H1 (cell line): ENCODE measurements around the gene TXNL4B. TPM values are rescaled to one million over a fixed set of nuclear protein-coding genes. Genes with fewer than 3 reads are reported as not detected.

ENCODE experiments used
- CTCF ChIA-PET: fragments of 300-600 bp; sonication (Branson Sonifier 250); formaldehyde crosslinking; loops from one replicate; lab custom pipeline; 2021; ENCODE audit not compliant: partially characterized antibody; lab: Charles Lee
- POLR2A ChIA-PET: fragments of 300-600 bp; sonication (Branson Sonifier 250); formaldehyde crosslinking; loops from one replicate; lab custom pipeline; 2021; ENCODE audit warnings: inconsistent platforms; ENCODE audit not compliant: partially characterized antibody; lab: Charles Lee
- DNase-seq, 2 experiments: peaks; one replicate each; pipeline versions ENCODE4 v3.0.0 to v3.0.0-alpha.2; 2010 to 2022; ENCODE audit warnings: low spot score in 2 of 2, low read depth in 1 of 2, mixed read lengths in 1 of 2
- FAIRE-seq: peaks from 2 replicates; lab custom pipeline; 2011; peaks lifted over from hg19 to GRCh38; lab: Jason Lieb, UNC
- H2AFZ ChIP-seq: 2 replicates; pipeline ENCODE4 v1.8.1; 2012; ENCODE audit warnings: low read length, inconsistent platforms
- H2AK5ac ChIP-seq: 2 replicates; pipeline ENCODE4 v1.6.1; 2013; ENCODE audit warnings: low read depth, low read length
- H2BK120ac ChIP-seq: replicated peaks from 2 replicates; pipeline ENCODE3; 2013; ENCODE audit warnings: low read depth, low read length, inconsistent platforms
- H2BK12ac ChIP-seq: 2 replicates; pipeline ENCODE4 v1.6.1; 2013; ENCODE audit warnings: low read depth, low read length
- H2BK15ac ChIP-seq: 2 replicates; pipeline ENCODE4 v1.6.1; 2013; ENCODE audit warnings: low read length
- H2BK20ac ChIP-seq: 2 replicates; pipeline ENCODE4 v1.6.1; 2013; ENCODE audit warnings: low read length
- H2BK5ac ChIP-seq: 2 replicates; pipeline ENCODE4 v1.6.1; 2013; ENCODE audit warnings: low read depth, low read length
- H3K14ac ChIP-seq: 2 replicates; pipeline ENCODE4 v1.6.1; 2013; ENCODE audit warnings: inconsistent platforms; ENCODE audit not compliant: insufficient read length
- H3K18ac ChIP-seq: 2 replicates; pipeline ENCODE4 v1.6.1; 2013; ENCODE audit warnings: low read length; ENCODE audit errors: extremely low read depth
- H3K23ac ChIP-seq: 2 replicates; pipeline ENCODE4 v1.6.1; 2013; ENCODE audit warnings: inconsistent platforms; ENCODE audit not compliant: insufficient read length
- H3K23me2 ChIP-seq: 2 replicates; pipeline ENCODE4 v1.6.1; 2013; ENCODE audit warnings: low read depth, low read length
- H3K27ac ChIP-seq: 2 replicates; pipeline ENCODE4 v1.6.1; 2011; ENCODE audit warnings: low read depth, low read length, inconsistent platforms
- H3K27me3 ChIP-seq, 4 experiments: replicated peaks in 1 of 4; 1 replicate in 1 of 4; 2 replicates in 3 of 4; pipeline versions ENCODE4 v1.6.1 to v1.8.1; 2011 to 2013; ENCODE audit warnings: low read length in 3 of 4, mild to moderate bottlenecking in 3 of 4, inconsistent platforms in 2 of 4, mixed read lengths in 2 of 4, moderate library complexity in 1 of 4; ENCODE audit not compliant: control insufficient read depth in 3 of 4, insufficient read depth in 3 of 4; ENCODE audit errors: extremely low read depth in 1 of 4
- H3K36me3 ChIP-seq, 4 experiments: 2 replicates each; pipeline versions ENCODE4 v1.6.1 to v1.8.1; 2011 to 2013; ENCODE audit warnings: mild to moderate bottlenecking in 4 of 4, low read length in 3 of 4, moderate library complexity in 2 of 4, control low read depth in 1 of 4, inconsistent platforms in 1 of 4; ENCODE audit not compliant: insufficient read depth in 4 of 4, control insufficient read depth in 2 of 4
- H3K4ac ChIP-seq: replicated peaks from 2 replicates; pipeline ENCODE3; 2013; ENCODE audit warnings: low read length, low read depth, mixed read lengths, inconsistent platforms; ENCODE audit not compliant: insufficient read length
- H3K4me1 ChIP-seq, 4 experiments: replicated peaks in 1 of 4; 1 replicate in 1 of 4; 2 replicates in 3 of 4; pipeline versions ENCODE4 v1.6.1 to v1.8.1; 2011 to 2013; ENCODE audit warnings: low read length in 3 of 4, inconsistent platforms in 2 of 4, mixed read lengths in 1 of 4; ENCODE audit not compliant: insufficient read depth in 4 of 4, control insufficient read depth in 3 of 4
- H3K4me2 ChIP-seq, 2 experiments: 2 replicates each; pipeline versions ENCODE4 v1.6.1 to v1.8.1; 2011 to 2013; ENCODE audit warnings: low read depth in 2 of 2, low read length in 2 of 2, control low read depth in 1 of 2, inconsistent platforms in 1 of 2, mild to moderate bottlenecking in 1 of 2; ENCODE audit not compliant: insufficient read depth in 1 of 2
- H3K4me3 ChIP-seq, 4 experiments: fragments of 200-600, 300-600 bp in 1 of 4; sonication (generic), shearing (Covaris generic), sonication (Bioruptor Twin) in 1 of 4; 2 replicates each; pipeline versions ENCODE4 v1.5.1 to v1.8.1; 2011 to 2016; ENCODE audit warnings: low read length in 4 of 4, low read depth in 3 of 4, control low read depth in 2 of 4, inconsistent platforms in 2 of 4, mild to moderate bottlenecking in 2 of 4, mixed read lengths in 1 of 4, moderate library complexity in 1 of 4; ENCODE audit not compliant: insufficient read depth in 2 of 4; ENCODE audit errors: extremely low read depth in 1 of 4
- H3K56ac ChIP-seq: replicated peaks from 2 replicates; pipeline ENCODE3; 2013; ENCODE audit warnings: low read depth, mild to moderate bottlenecking, mixed read lengths, low read length, inconsistent platforms; ENCODE audit not compliant: insufficient read length
- H3K79me1 ChIP-seq: 2 replicates; pipeline ENCODE4 v1.6.1; 2013; ENCODE audit warnings: low read depth, low read length, control low read depth
- H3K79me2 ChIP-seq, 2 experiments: 2 replicates each; pipeline versions ENCODE4 v1.6.1 to v1.8.1; 2012 to 2013; ENCODE audit warnings: low read length in 2 of 2, mild to moderate bottlenecking in 2 of 2, inconsistent platforms in 1 of 2; ENCODE audit not compliant: insufficient read depth in 2 of 2, control insufficient read depth in 1 of 2
- H3K9ac ChIP-seq, 4 experiments: replicated peaks in 1 of 4; 1 replicate in 1 of 4; 2 replicates in 3 of 4; pipeline versions ENCODE4 v1.6.1 to v1.8.1; 2011 to 2013; ENCODE audit warnings: low read depth in 3 of 4, low read length in 3 of 4, control low read depth in 2 of 4, mild to moderate bottlenecking in 2 of 4, moderate library complexity in 2 of 4, inconsistent platforms in 1 of 4; ENCODE audit errors: extremely low read depth in 1 of 4
- H3K9me3 ChIP-seq, 2 experiments: 2 replicates each; pipeline versions ENCODE4 v1.6.1 to v1.8.1; 2012 to 2013; ENCODE audit warnings: mild to moderate bottlenecking in 2 of 2, moderate library complexity in 2 of 2, control low read depth in 1 of 2, inconsistent platforms in 1 of 2, low read depth in 1 of 2, low read length in 1 of 2, mixed read lengths in 1 of 2; ENCODE audit not compliant: insufficient read depth in 2 of 2
- H4K20me1 ChIP-seq, 2 experiments: replicated peaks in 1 of 2; 2 replicates each; pipeline versions ENCODE3 to v1.8.1; 2011 to 2013; ENCODE audit warnings: inconsistent platforms in 2 of 2, low read length in 2 of 2, mild to moderate bottlenecking in 1 of 2; ENCODE audit not compliant: insufficient read depth in 2 of 2, control insufficient read depth in 1 of 2
- H4K5ac ChIP-seq: 2 replicates; pipeline ENCODE4 v1.6.1; 2013; ENCODE audit warnings: low read length, low read depth, mixed read lengths, inconsistent platforms; ENCODE audit not compliant: insufficient read length
- H4K8ac ChIP-seq: 2 replicates; pipeline ENCODE4 v1.8.0; 2013; ENCODE audit warnings: mild to moderate bottlenecking, moderate library complexity, low read length, inconsistent platforms; ENCODE audit not compliant: insufficient read depth; ENCODE audit errors: extremely low read depth
- H4K91ac ChIP-seq: replicated peaks from 2 replicates; pipeline ENCODE3; 2013; ENCODE audit warnings: low read length, mixed read lengths, inconsistent platforms; ENCODE audit not compliant: insufficient read length
- BRCA1 ChIP-seq: IDR thresholded peaks from 2 replicates; pipeline ENCODE4 v1.6.1; 2012; ENCODE audit warnings: low read depth, low read length, improper control_type of control experiment
- CHD1 ChIP-seq: IDR thresholded peaks from 2 replicates; pipeline ENCODE4 v1.6.1; 2012; ENCODE audit warnings: low read depth, low read length, improper control_type of control experiment
- CTBP2 ChIP-seq: IDR thresholded peaks from 2 replicates; pipeline ENCODE4 v1.7.0; 2011; ENCODE audit warnings: borderline replicate concordance, mild to moderate bottlenecking, moderate library complexity, mixed read lengths, low read length; ENCODE audit not compliant: insufficient read depth, insufficient read length
- GTF2F1 ChIP-seq: IDR thresholded peaks from 2 replicates; pipeline ENCODE4 v1.6.1; 2012; ENCODE audit warnings: low read depth, low read length, improper control_type of control experiment, borderline replicate concordance
- JUN ChIP-seq: IDR thresholded peaks from 2 replicates; pipeline ENCODE4 v1.6.1; 2011; ENCODE audit warnings: low read depth, mild to moderate bottlenecking, improper control_type of control experiment, low read length
- KDM4A ChIP-seq: IDR thresholded peaks from one replicate; pipeline ENCODE4 v1.7.1; 2012; ENCODE audit warnings: low read depth, mild to moderate bottlenecking, moderate library complexity, low read length, inconsistent platforms; ENCODE audit not compliant: severe bottlenecking
- MAFK ChIP-seq: IDR thresholded peaks from 2 replicates; pipeline ENCODE4 v1.6.1; 2012; ENCODE audit warnings: low read depth, mild to moderate bottlenecking, improper control_type of control experiment, low read length
- SIX5 ChIP-seq: IDR thresholded peaks from 2 replicates; pipeline ENCODE4 v1.6.1; 2011; ENCODE audit warnings: mild to moderate bottlenecking, low read depth, low read length
- SP1 ChIP-seq: IDR thresholded peaks from 2 replicates; pipeline ENCODE4 v1.6.1; 2011; ENCODE audit warnings: low read depth, low read length
- TAF7 ChIP-seq: optimal IDR thresholded peaks from 2 replicates; pipeline ENCODE3; 2011; ENCODE audit warnings: low read depth, mild to moderate bottlenecking, inconsistent platforms, low read length, moderate library complexity, borderline replicate concordance
- WGBS, 2 experiments: shearing (Covaris generic) in 1 of 2; methylation state at CpG; one replicate each; pipeline versions ENCODE4 v1.1.6 to v1.1.7; 2013 to 2015; ENCODE audit warnings: low lambda C conversion rate in 2 of 2, mixed read lengths in 2 of 2, inconsistent platforms in 1 of 2, low coverage in 1 of 2, missing lambda C conversion rate in 1 of 2; ENCODE audit not compliant: insufficient replicate concordance in 2 of 2, insufficient coverage in 1 of 2, insufficient read length in 1 of 2; ENCODE audit errors: extremely low coverage in 1 of 2, missing lambda C conversion rate in 1 of 2; 5-methylcytosine and 5-hydroxymethylcytosine counted together
- polyA plus RNA-seq, 7 experiments: library from polyadenylated mRNA; depleted of rRNA in 3 of 7; stranded (reverse) in 5 of 7; unstranded in 2 of 7; fragments of >200 nt in 5 of 7; fragments of 200-250 nt in 2 of 7; gene quantifications; 1 replicate in 5 of 7; 2 replicates in 1 of 7; 4 replicates in 1 of 7; pipeline versions ENCODE4 v1.2.1 to v1.2.3, GENCODE V29; 2011 to 2013; ENCODE audit warnings: missing spikeins in 2 of 7, mixed read lengths in 2 of 7
- total RNA-seq: library from RNA; stranded (reverse); fragmentation: NEBNext Ultra II Directional; extraction: Animal tissue kit (Norgen Biotek cat#: 25700); gene quantifications from 2 replicates; pipeline ENCODE4 v1.2.1, GENCODE V29; 2021

The TXNL4B gene
- total and polyA plus RNA-seq, 2 of the 8 experiments (the other 6 are each of a cell fraction or from before 2014, with no cell fraction given), result 6.7 to 10.6 TPM

DNA sequence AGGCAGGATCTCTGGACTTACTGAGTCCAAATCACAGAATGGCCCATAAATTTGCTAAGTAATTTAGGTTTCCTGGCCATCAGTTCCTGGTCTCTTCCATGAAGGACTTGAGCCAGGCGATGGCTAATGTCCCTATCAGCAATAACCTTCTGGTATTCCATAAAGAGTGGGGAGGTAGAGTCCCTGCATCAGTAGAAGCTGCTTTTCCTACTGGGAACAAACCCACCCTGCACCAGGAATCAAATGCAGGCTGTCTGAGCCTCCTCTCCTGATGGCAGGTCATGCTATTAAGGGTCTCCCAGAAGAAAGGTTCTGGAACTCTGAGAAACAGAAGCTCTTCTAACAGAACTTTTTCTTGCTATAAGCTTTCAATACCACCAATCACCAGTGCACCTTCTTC, 31.9 kb downstream of the TXNL4B start:
- TF ChIP-seq TAF7, result no peak
- no peak for TF ChIP-seq MAFK
- TF ChIP-seq BRCA1, result no peak
- no peak for TF ChIP-seq CTBP2
- TF ChIP-seq GTF2F1, result no peak
- TF ChIP-seq KDM4A, result no peak
- no peak for TF ChIP-seq CHD1
- TF ChIP-seq SIX5, result no peak
- TF ChIP-seq JUN, result no peak
- no peak for TF ChIP-seq SP1
- H3K9ac ChIP-seq, result no peak overlapping the region
- no peaks in the 10 kb centered on the region for H3K4me1 ChIP-seq
- no peak overlapping the region for H3K23ac ChIP-seq
- H3K4me3 ChIP-seq, result no peak overlapping the region
- H3K9me3 ChIP-seq, result no peaks in the 10 kb centered on the region
- no peaks in the 10 kb centered on the region for H4K20me1 ChIP-seq
- no peak overlapping the region for H2BK5ac ChIP-seq
- H3K79me2 ChIP-seq, result no peaks in the 10 kb centered on the region
- no peak overlapping the region for H3K56ac ChIP-seq
- H2BK15ac ChIP-seq, result no peak overlapping the region
- H3K4me2 ChIP-seq, result no peak overlapping the region
- no peak overlapping the region for H3K27ac ChIP-seq
- H3K36me3 ChIP-seq, result no peaks in the 10 kb centered on the region
- no peak overlapping the region for H2BK12ac ChIP-seq
- H3K79me1 ChIP-seq, result no peaks in the 10 kb centered on the region
- H3K18ac ChIP-seq, result no peak overlapping the region
- ChIA-PET POLR2A (interaction anchor here (0.6 to 1.4 kb wide), 3 partner anchors 11 to 920 kb away, joined by 3 to 4 read pairs (median 4); partner anchors contain the start of genes DHX38 and TXNL4B), CTCF (interaction anchor here (1.2 to 2.7 kb wide), 2 partner anchors 37 to 40 kb away, joined by 3 to 13 read pairs; no protein-coding TSS in a partner anchor)
- H3K14ac ChIP-seq, result no peak overlapping the region
- 78% methylated on average over 1 of the region's 1 CpG; no CpG with 5 or more reads in 1 of the 2 experiments for WGBS, 2 experiments
- no peak overlapping the region for H3K4ac ChIP-seq
- FAIRE-seq (no peak), DNase-seq (no peak)
- H4K91ac ChIP-seq, result no peak overlapping the region
- H4K8ac ChIP-seq, result no peak overlapping the region
- no peak overlapping the region for H2BK120ac ChIP-seq
- no peak overlapping the region for H2AK5ac ChIP-seq
- H3K27me3 ChIP-seq, result no peaks in the 10 kb centered on the region
- H4K5ac ChIP-seq, result no peak overlapping the region
- no peaks in the 10 kb centered on the region for H3K23me2 ChIP-seq
- no peak overlapping the region for H2AFZ ChIP-seq
- no peak overlapping the region for H2BK20ac ChIP-seq
